HepG2 (cell line): ENCODE results near the gene NDUFS2. TPM values are rescaled to one million over a fixed set of nuclear protein-coding genes. Genes with fewer than 3 reads are reported as not detected.

Experiments used
- AKNA ChIP-seq: sonication (generic); formaldehyde crosslinking; IDR thresholded peaks from 2 replicates; pipeline ENCODE4 v1.4.0; 2020; ENCODE audit warnings: missing genetic modification reagents, borderline replicate concordance
- ATAD3A ChIP-seq: sonication (generic); formaldehyde crosslinking; IDR thresholded peaks from 2 replicates; pipeline ENCODE4 v1.4.0; 2020; ENCODE audit warnings: missing genetic modification reagents
- CREB3 ChIP-seq: sonication (generic); formaldehyde crosslinking; IDR thresholded peaks from 2 replicates; pipeline ENCODE4 v1.5.0; 2020; ENCODE audit warnings: missing genetic modification reagents
- ELF1 ChIP-seq: sonication (generic); formaldehyde crosslinking; IDR thresholded peaks from 2 replicates; pipeline ENCODE4 v1.4.0; 2020; ENCODE audit warnings: missing genetic modification reagents
- GPN1 ChIP-seq: sonication (generic); formaldehyde crosslinking; IDR thresholded peaks from 2 replicates; pipeline ENCODE4 v1.5.1; 2020; ENCODE audit warnings: missing genetic modification reagents, borderline replicate concordance
- MTA3 ChIP-seq: sonication (generic); formaldehyde crosslinking; IDR thresholded peaks from 2 replicates; pipeline ENCODE4 v1.4.0; 2020; ENCODE audit warnings: missing genetic modification reagents
- NRL ChIP-seq: sonication (generic); formaldehyde crosslinking; IDR thresholded peaks from 2 replicates; pipeline ENCODE4 v1.5.0; 2020; ENCODE audit warnings: missing genetic modification reagents, mild to moderate bottlenecking, moderate library complexity, borderline replicate concordance
- RNF219 ChIP-seq: sonication (generic); formaldehyde crosslinking; IDR thresholded peaks from 2 replicates; pipeline ENCODE4 v1.5.0; 2020; ENCODE audit warnings: mild to moderate bottlenecking, missing genetic modification reagents
- SAP130 ChIP-seq: IDR thresholded peaks from 2 replicates; pipeline ENCODE4 v1.6.1; 2016; ENCODE audit warnings: low read depth
- SMAD9 ChIP-seq: sonication (generic); formaldehyde crosslinking; IDR thresholded peaks from 2 replicates; pipeline ENCODE4 v1.5.1; 2020; ENCODE audit warnings: mild to moderate bottlenecking, missing genetic modification reagents
- TERF1 ChIP-seq: sonication (generic); formaldehyde crosslinking; IDR thresholded peaks from 2 replicates; pipeline ENCODE4 v1.8.0; 2022; ENCODE audit warnings: mild to moderate bottlenecking, missing genetic modification reagents, moderate library complexity
- ZNF329 ChIP-seq: sonication (generic); formaldehyde crosslinking; IDR thresholded peaks from 2 replicates; pipeline ENCODE4 v1.9.0; 2021; ENCODE audit warnings: low read depth, mild to moderate bottlenecking, missing genetic modification reagents
- ZNF710 ChIP-seq: sonication (generic); formaldehyde crosslinking; IDR thresholded peaks from 2 replicates; pipeline ENCODE4 v1.5.0; 2020; ENCODE audit warnings: mild to moderate bottlenecking, missing genetic modification reagents, borderline replicate concordance
- ZNF891 ChIP-seq: sonication (generic); formaldehyde crosslinking; IDR thresholded peaks from 2 replicates; pipeline ENCODE4 v1.5.0; 2020; ENCODE audit warnings: mild to moderate bottlenecking, missing genetic modification reagents
- ZSCAN31 ChIP-seq: sonication (generic); formaldehyde crosslinking; IDR thresholded peaks from 2 replicates; pipeline ENCODE4 v1.5.0; 2020; ENCODE audit warnings: low read depth, mild to moderate bottlenecking, missing genetic modification reagents
- polyA plus RNA-seq, 8 experiments: library from polyadenylated mRNA; depleted of rRNA in 3 of 8; stranded (reverse) in 7 of 8; unstranded in 1 of 8; fragments of >200 nt; fragmentation: Illumina TruSeq in 4 of 8; extraction: Trizol in 4 of 8; gene quantifications; 2 replicates each; pipeline versions ENCODE4 v1.2.1 to v1.2.3, GENCODE V29; 2011 to 2016; ENCODE audit warnings: low read depth in 4 of 8, missing spikeins in 1 of 8, mixed read lengths in 1 of 8; ENCODE audit not compliant: insufficient read depth in 1 of 8
- total RNA-seq, 5 experiments: library from RNA; depleted of rRNA; stranded (reverse); fragments of >200 nt; fragmentation: Illumina TruSeq; extraction: Trizol; gene quantifications; 2 replicates each; pipeline ENCODE4 v1.2.3, GENCODE V29; 2016; ENCODE audit warnings: low read depth in 1 of 5

Gene NDUFS2
- total and polyA plus RNA-seq, 2 of the 13 experiments (the other 11 are each of a cell fraction or from before 2014, with no cell fraction given), result 89.9 to 118 TPM

GRCh38 chr1:161201836-161202712 lies at the start of gene NDUFS2 (continued):
- TF ChIP-seq ZNF329 (CRISPR knock-in tag) (0 out of 2 replicates have a peak, but pooled peaks have one; percentile 22), ZSCAN31 (CRISPR knock-in tag) (0 out of 2 replicates have a peak, but pooled peaks have one; percentile 64), ELF1 (CRISPR knock-in tag) (peak; percentile 98), MTA3 (CRISPR knock-in tag) (no peak), SMAD9 (CRISPR knock-in tag) (no peak), SAP130 (CRISPR knock-in tag) (peak; percentile 90), AKNA (CRISPR knock-in tag) (no peak; the same call in 1 of the 2 replicates), ZNF891 (CRISPR knock-in tag) (peak; percentile 83), GPN1 (no peak), ATAD3A (CRISPR knock-in tag) (no peak), TERF1 (CRISPR knock-in tag) (0 out of 2 replicates have a peak, but pooled peaks have one; percentile 31), CREB3 (CRISPR knock-in tag) (0 out of 2 replicates have a peak, but pooled peaks have one; percentile 6), ZNF710 (CRISPR knock-in tag) (no peak), NRL (CRISPR knock-in tag) (peak; percentile 65; the same call in 1 of the 2 replicates), RNF219 (no peak)
